ENCODE results near the gene ANKRD24.

Gene ANKRD24

GRCh38 chr19:4208385-4209094, 26.1 kb downstream of the ANKRD24 start:
- Histone ChIP-seq H3K9me3 (ENCODE audit: insufficient read depth, low read length, severe bottlenecking) (no peaks in the 10 kb centered on the region), H4K20me1 (ENCODE audit: insufficient read depth, low read length) (0 out of 2 replicates have a peak, but pooled peaks cover 4% of the 10 kb centered on the region), H3K36me3 (ENCODE audit: insufficient read depth, low read length) (no peaks in the 10 kb centered on the region), H2AFZ (ENCODE audit: low read depth, low read length) (no peak overlapping the region), H3K27ac (ENCODE audit: low read length) (no peak overlapping the region), H3K4me2 (ENCODE audit: insufficient read depth, low read length) (no peak overlapping the region), H3K9ac (ENCODE audit: low read depth, low read length) (no peak overlapping the region), H3K79me2 (ENCODE audit: insufficient read depth, low read length) (no peaks in the 10 kb centered on the region), H3K27me3 (ENCODE audit: insufficient read depth, low read length, poor library complexity) (no peaks in the 10 kb centered on the region), H3K4me3 (ENCODE audit: low read depth in 1 of 2, low read length in 2 of 2) (no peak overlapping the region), H3K4me1 (ENCODE audit: insufficient read depth, low read length) (no peaks in the 10 kb centered on the region)
- no peak for DNase-seq
- TF ChIP-seq EZH2 (IDR thresholded peaks at IDR 0.05; ENCODE audit: borderline replicate concordance, low read depth, low read length, severe bottlenecking) (no peak), CTCF (IDR thresholded peaks at IDR 0.05; ENCODE audit: borderline replicate concordance, extremely low read depth, low read length, poor library complexity, severe bottlenecking) (peak; percentile 54)
- ATAC-seq (ENCODE audit: insufficient read depth, low read depth), result no peak

- no peak for TF ChIP-seq EZH2 (IDR thresholded peaks at IDR 0.05; ENCODE audit: borderline replicate concordance, low read depth, low read length, severe bottlenecking)
- no peak for TF ChIP-seq CTCF (IDR thresholded peaks at IDR 0.05; ENCODE audit: borderline replicate concordance, extremely low read depth, low read length, poor library complexity, severe bottlenecking)
- no peak overlapping the region for H3K4me3 ChIP-seq (ENCODE audit: low read depth in 1 of 2, low read length in 2 of 2)
Measured at GRCh38 chr19:4210166-4210731, 27.8 kb downstream of the ANKRD24 start.

GRCh38 chr19:4213116-4213515, 30.6 kb downstream of the ANKRD24 start:
- Histone ChIP-seq H3K27ac (ENCODE audit: low read length) (no peak overlapping the region), H3K4me3 (ENCODE audit: low read depth in 1 of 2, low read length in 2 of 2) (no peak overlapping the region), H4K20me1 (ENCODE audit: insufficient read depth, low read length) (0 out of 2 replicates have a peak, but pooled peaks cover 4% of the 10 kb centered on the region), H3K9ac (ENCODE audit: low read depth, low read length) (no peak overlapping the region), H2AFZ (ENCODE audit: low read depth, low read length) (no peak overlapping the region), H3K4me1 (ENCODE audit: insufficient read depth, low read length) (no peaks in the 10 kb centered on the region), H3K36me3 (ENCODE audit: insufficient read depth, low read length) (no peaks in the 10 kb centered on the region), H3K27me3 (ENCODE audit: insufficient read depth, low read length, poor library complexity) (no peaks in the 10 kb centered on the region), H3K4me2 (ENCODE audit: insufficient read depth, low read length) (no peak overlapping the region), H3K79me2 (ENCODE audit: insufficient read depth, low read length) (no peaks in the 10 kb centered on the region), H3K9me3 (ENCODE audit: insufficient read depth, low read length, severe bottlenecking) (no peaks in the 10 kb centered on the region)
- DNase-seq (no peak), ATAC-seq (ENCODE audit: insufficient read depth, low read depth) (no peak)
- TF ChIP-seq CTCF (IDR thresholded peaks at IDR 0.05; ENCODE audit: borderline replicate concordance, extremely low read depth, low read length, poor library complexity, severe bottlenecking) (no peak), EZH2 (IDR thresholded peaks at IDR 0.05; ENCODE audit: borderline replicate concordance, low read depth, low read length, severe bottlenecking) (no peak)

More at GRCh38 chr19:4210166-4210731, 27.8 kb downstream of the ANKRD24 start:
- H3K9ac ChIP-seq (ENCODE audit: low read depth, low read length), result no peak overlapping the region
- H3K79me2 ChIP-seq (ENCODE audit: insufficient read depth, low read length), result no peaks in the 10 kb centered on the region
- H2AFZ ChIP-seq (ENCODE audit: low read depth, low read length), result no peak overlapping the region
- no peaks in the 10 kb centered on the region for H3K36me3 ChIP-seq (ENCODE audit: insufficient read depth, low read length)
- no peak for ATAC-seq (ENCODE audit: insufficient read depth, low read depth)
- no peaks in the 10 kb centered on the region for H3K4me1 ChIP-seq (ENCODE audit: insufficient read depth, low read length)
- no peaks in the 10 kb centered on the region for H3K9me3 ChIP-seq (ENCODE audit: insufficient read depth, low read length, severe bottlenecking)
- H4K20me1 ChIP-seq (ENCODE audit: insufficient read depth, low read length), result 0 out of 2 replicates have a peak, but pooled peaks cover 4% of the 10 kb centered on the region
- no peak for DNase-seq
- H3K27ac ChIP-seq (ENCODE audit: low read length), result no peak overlapping the region
- no peaks in the 10 kb centered on the region for H3K27me3 ChIP-seq (ENCODE audit: insufficient read depth, low read length, poor library complexity)
- H3K4me2 ChIP-seq (ENCODE audit: insufficient read depth, low read length), result no peak overlapping the region
